ENCODE measurements around the gene TOM1L1. TPM values are rescaled to one million over a fixed set of nuclear protein-coding genes. Genes with fewer than 3 reads are reported as not detected.

Gene TOM1L1
- total RNA-seq, 2 experiments from 2014 or later = not detected

DNA sequence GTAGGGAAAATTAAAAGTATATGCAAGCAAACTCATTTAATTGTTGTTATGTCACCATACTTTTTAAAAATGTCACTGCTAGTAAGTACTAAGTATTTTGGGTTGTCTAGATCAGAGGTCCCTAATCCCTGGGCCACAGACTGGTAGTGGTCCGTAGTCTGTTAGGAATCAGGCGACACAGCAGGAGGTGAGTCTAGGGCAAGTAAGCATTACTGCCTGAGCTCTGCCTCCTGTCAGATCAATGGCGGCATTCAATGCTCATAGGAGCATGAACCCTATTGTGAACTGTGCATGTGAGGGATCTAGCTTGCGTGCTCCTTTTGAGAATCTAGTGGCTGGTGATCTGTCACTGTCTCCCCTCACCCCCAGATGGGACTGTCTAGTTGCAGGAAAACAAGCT lies 89.5 kb downstream of the TOM1L1 start:
- no peaks in the 10 kb centered on the region for H3K27me3 ChIP-seq (ENCODE audit: control insufficient read depth in 1 of 2, insufficient read depth in 2 of 2, low read length in 2 of 2)
- H3K27ac Mint-ChIP-seq = no peak overlapping the region
- no peaks in the 10 kb centered on the region for H3K4me1 Mint-ChIP-seq (ENCODE audit: low read depth)
- H3K27ac ChIP-seq (ENCODE audit: low read depth in 1 of 2, low read length in 2 of 2) = no peak overlapping the region
- H3K4me3 ChIP-seq (ENCODE audit: low read length) = no peak overlapping the region
- TF ChIP-seq, protein P1, sequence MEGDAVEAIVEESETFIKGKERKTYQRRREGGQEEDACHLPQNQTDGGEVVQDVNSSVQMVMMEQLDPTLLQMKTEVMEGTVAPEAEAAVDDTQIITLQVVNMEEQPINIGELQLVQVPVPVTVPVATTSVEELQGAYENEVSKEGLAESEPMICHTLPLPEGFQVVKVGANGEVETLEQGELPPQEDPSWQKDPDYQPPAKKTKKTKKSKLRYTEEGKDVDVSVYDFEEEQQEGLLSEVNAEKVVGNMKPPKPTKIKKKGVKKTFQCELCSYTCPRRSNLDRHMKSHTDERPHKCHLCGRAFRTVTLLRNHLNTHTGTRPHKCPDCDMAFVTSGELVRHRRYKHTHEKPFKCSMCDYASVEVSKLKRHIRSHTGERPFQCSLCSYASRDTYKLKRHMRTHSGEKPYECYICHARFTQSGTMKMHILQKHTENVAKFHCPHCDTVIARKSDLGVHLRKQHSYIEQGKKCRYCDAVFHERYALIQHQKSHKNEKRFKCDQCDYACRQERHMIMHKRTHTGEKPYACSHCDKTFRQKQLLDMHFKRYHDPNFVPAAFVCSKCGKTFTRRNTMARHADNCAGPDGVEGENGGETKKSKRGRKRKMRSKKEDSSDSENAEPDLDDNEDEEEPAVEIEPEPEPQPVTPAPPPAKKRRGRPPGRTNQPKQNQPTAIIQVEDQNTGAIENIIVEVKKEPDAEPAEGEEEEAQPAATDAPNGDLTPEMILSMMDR (IDR thresholded peaks at IDR 0.05) = no peak
- no peaks in the 10 kb centered on the region for H3K27me3 Mint-ChIP-seq
- H3K36me3 Mint-ChIP-seq (ENCODE audit: low read depth) = peaks cover 10% of the 10 kb centered on the region
- no peak overlapping the region for H3K4me3 Mint-ChIP-seq
- H3K9me3 Mint-ChIP-seq = no peaks in the 10 kb centered on the region
- no peak for ATAC-seq (ENCODE audit: poor library complexity)
- intact Hi-C loops (cut with DNase I, micrococcal nuclease) = loop anchor here in 1 of 2 experiments (5.0 kb wide), 1 partner anchor 522 kb away; the partner anchor contains the start of gene SMIM36
- no peak for DNase-seq
- no peaks in the 10 kb centered on the region for H3K36me3 ChIP-seq (ENCODE audit: insufficient read depth, low read length)
- H3K4me1 ChIP-seq (ENCODE audit: insufficient read depth, low read length) = no peaks in the 10 kb centered on the region
- no peaks in the 10 kb centered on the region for H3K9me3 ChIP-seq (ENCODE audit: control insufficient read depth in 1 of 2, insufficient read depth in 1 of 2, low read length in 2 of 2)
- CTCF ChIA-PET = no interaction called here
- POLR2A ChIA-PET = no interaction called here

DNA sequence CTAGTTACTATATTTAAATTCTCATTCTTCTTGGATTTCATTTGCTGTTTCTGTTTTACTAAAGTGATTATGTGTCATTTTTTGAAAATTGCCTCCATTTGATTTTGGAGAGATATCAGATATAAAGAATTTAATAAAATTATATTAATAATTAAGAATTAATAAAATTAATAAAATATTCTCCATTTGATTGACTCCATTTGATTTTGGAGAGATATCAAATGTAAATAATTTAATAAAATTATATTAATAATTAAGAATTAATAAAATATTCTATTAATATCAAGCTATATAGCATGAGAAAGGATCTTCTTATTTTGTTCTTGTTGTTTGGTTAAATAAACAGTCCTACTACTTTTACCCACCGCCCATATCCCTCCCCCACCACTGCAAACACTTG lies 90.9 kb downstream of the TOM1L1 start:
- TF ChIP-seq, protein P1 (IDR thresholded peaks at IDR 0.05) = no peak
- Mint-ChIP-seq H3K9me3 (no peaks in the 10 kb centered on the region), H3K36me3 (ENCODE audit: low read depth) (no peaks in the 10 kb centered on the region), H3K4me3 (no peak overlapping the region), H3K4me1 (ENCODE audit: low read depth) (no peaks in the 10 kb centered on the region), H3K27ac (no peak overlapping the region), H3K27me3 (no peaks in the 10 kb centered on the region)
- DNase-seq (no peak), ATAC-seq (ENCODE audit: poor library complexity) (no peak)
- Histone ChIP-seq H3K9me3 (ENCODE audit: control insufficient read depth in 1 of 2, insufficient read depth in 1 of 2, low read length in 2 of 2) (no peaks in the 10 kb centered on the region), H3K27ac (ENCODE audit: low read depth in 1 of 2, low read length in 2 of 2) (no peak overlapping the region), H3K4me3 (ENCODE audit: low read length) (no peak overlapping the region), H3K4me1 (ENCODE audit: insufficient read depth, low read length) (no peaks in the 10 kb centered on the region), H3K27me3 (ENCODE audit: control insufficient read depth in 1 of 2, insufficient read depth in 2 of 2, low read length in 2 of 2) (no peaks in the 10 kb centered on the region), H3K36me3 (ENCODE audit: insufficient read depth, low read length) (no peaks in the 10 kb centered on the region)
- ChIA-PET CTCF (interaction anchor here (1.9 to 4.5 kb wide), 2 partner anchors 305 to 357 kb away, joined by 5 to 17 read pairs; no protein-coding TSS in a partner anchor), POLR2A (no interaction called here)
- intact Hi-C loops (cut with DNase I, micrococcal nuclease) = loop anchor here in 1 of 2 experiments (5.0 kb wide), 1 partner anchor 521 kb away; the partner anchor contains the start of gene SMIM36

DNA sequence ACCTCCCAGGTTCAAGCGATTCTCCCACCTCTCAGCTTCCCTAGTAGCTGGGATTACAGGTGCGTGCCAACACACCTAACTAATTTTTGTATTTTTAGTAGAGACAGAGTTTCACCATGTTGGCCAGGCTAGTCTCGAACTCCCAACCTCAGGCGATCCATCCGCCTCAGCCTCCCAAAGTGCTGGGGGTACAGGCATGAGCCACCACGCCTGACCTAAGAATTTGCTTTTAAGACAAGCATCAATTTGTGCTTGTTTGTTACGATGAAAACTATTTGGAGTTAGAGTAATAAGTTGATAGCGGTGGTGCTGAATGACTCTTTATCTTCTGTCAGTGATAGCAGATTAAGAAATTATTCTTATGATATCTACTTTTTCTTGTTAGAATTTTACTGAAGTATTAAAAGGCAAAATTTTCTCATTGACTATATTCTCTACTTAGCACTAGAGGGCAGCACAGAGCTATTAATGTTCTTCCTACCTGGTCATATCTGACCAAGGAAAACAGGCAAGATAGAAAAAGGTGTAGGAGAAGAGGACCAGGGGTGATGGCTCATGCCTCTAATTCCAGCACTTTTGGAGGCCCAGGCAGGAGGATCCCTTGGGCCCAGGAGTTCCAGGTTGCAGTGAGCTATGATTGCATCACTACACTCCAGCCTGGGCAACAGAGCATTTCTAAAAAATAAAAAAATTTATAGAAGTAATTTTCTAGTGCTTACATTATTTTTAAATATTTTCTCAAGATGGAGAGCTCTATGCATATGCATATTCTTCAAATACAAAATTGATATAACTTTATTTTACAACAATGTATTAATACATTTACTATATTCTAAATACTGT lies 92.4 kb downstream of the TOM1L1 start:
- Mint-ChIP-seq H3K27me3 (no peaks in the 10 kb centered on the region), H3K9me3 (no peaks in the 10 kb centered on the region), H3K27ac (no peak overlapping the region), H3K4me1 (ENCODE audit: low read depth) (no peaks in the 10 kb centered on the region), H3K4me3 (no peak overlapping the region), H3K36me3 (ENCODE audit: low read depth) (no peaks in the 10 kb centered on the region)
- H3K4me3 ChIP-seq (ENCODE audit: low read length) = no peak overlapping the region
- no peaks in the 10 kb centered on the region for H3K36me3 ChIP-seq (ENCODE audit: insufficient read depth, low read length)
- DNase-seq (peak in 5 of 14 experiments; percentile 0 to 75 (median 66)), ATAC-seq (ENCODE audit: poor library complexity) (peak; percentile 65)
- ChIA-PET POLR2A (interaction anchor here (0.7 kb wide), 1 partner anchor 22 kb away, joined by 3 read pairs; no protein-coding TSS in a partner anchor), CTCF (interaction anchor here (0.7 to 4.5 kb wide), 11 partner anchors 8 to 364 kb away, joined by 3 to 17 read pairs (median 5); no protein-coding TSS in a partner anchor)
- intact Hi-C loops (cut with DNase I, micrococcal nuclease) = loop anchor here (1.0 to 5.0 kb wide), 4 partner anchors 303 to 519 kb away; partner anchors contain the start of gene SMIM36 (in 1 of the 2)
- no peaks in the 10 kb centered on the region for H3K27me3 ChIP-seq (ENCODE audit: control insufficient read depth in 1 of 2, insufficient read depth in 2 of 2, low read length in 2 of 2)
- TF ChIP-seq, protein P1 (IDR thresholded peaks at IDR 0.05) = peak; percentile 84
- H3K9me3 ChIP-seq (ENCODE audit: control insufficient read depth in 1 of 2, insufficient read depth in 1 of 2, low read length in 2 of 2) = no peaks in the 10 kb centered on the region
- no peaks in the 10 kb centered on the region for H3K4me1 ChIP-seq (ENCODE audit: insufficient read depth, low read length)
- no peak overlapping the region for H3K27ac ChIP-seq (ENCODE audit: low read depth in 1 of 2, low read length in 2 of 2)
